ENCODE data around the gene PCDHA5.

DNA sequence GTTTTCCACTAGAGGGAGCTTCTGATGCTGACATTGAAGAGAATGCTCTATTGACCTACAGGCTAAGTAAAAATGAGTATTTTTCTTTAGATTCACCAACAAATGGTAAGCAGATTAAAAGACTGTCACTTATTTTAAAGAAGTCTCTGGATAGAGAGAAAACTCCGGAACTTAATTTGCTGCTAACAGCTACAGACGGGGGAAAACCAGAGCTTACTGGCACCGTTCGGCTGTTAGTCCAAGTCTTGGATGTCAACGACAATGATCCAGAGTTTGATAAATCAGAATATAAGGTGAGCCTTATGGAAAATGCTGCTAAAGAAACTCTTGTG lies 48.1 kb downstream of the PCDHA5 start:
- TF ChIP-seq, protein P1, sequence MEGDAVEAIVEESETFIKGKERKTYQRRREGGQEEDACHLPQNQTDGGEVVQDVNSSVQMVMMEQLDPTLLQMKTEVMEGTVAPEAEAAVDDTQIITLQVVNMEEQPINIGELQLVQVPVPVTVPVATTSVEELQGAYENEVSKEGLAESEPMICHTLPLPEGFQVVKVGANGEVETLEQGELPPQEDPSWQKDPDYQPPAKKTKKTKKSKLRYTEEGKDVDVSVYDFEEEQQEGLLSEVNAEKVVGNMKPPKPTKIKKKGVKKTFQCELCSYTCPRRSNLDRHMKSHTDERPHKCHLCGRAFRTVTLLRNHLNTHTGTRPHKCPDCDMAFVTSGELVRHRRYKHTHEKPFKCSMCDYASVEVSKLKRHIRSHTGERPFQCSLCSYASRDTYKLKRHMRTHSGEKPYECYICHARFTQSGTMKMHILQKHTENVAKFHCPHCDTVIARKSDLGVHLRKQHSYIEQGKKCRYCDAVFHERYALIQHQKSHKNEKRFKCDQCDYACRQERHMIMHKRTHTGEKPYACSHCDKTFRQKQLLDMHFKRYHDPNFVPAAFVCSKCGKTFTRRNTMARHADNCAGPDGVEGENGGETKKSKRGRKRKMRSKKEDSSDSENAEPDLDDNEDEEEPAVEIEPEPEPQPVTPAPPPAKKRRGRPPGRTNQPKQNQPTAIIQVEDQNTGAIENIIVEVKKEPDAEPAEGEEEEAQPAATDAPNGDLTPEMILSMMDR (IDR thresholded peaks at IDR 0.05), result peak; percentile 50
- no peak for TF ChIP-seq EZH2 (IDR thresholded peaks at IDR 0.05)

Data from neural progenitor cell (in vitro differentiated cells).